GM12878 (cell line): ENCODE data around the gene UQCRH. TPM values are rescaled to one million over a fixed set of nuclear protein-coding genes. Genes with fewer than 3 reads are reported as not detected.
"Not testable (repeated sequence)": the region's sequence is repeated elsewhere in the genome, so short reads cannot be mapped to it uniquely, and the experiment has no call there.

Experiments
- ATAC-seq: fragments of 200-7000 bp; cut with Tn5 transposase; 3 replicates; pipeline ENCODE4 v1.9.1; 2020; ENCODE audit warnings: mild to moderate bottlenecking, moderate library complexity
- BruUV-seq: library from RNA; stranded (reverse); fragments of 400-500 nt; replicated peaks from 2 replicates; lab custom pipeline; 2021; lab: Mats Ljungman, UMichigan
- CTCF ChIA-PET: fragments of 300-600 bp; sonication (Branson Sonifier 250); formaldehyde crosslinking; extraction: SDS; loops from one replicate; lab custom pipeline; 2021; ENCODE audit warnings: inconsistent platforms; lab: Yijun Ruan, JAX
- POLR2A ChIA-PET: fragments of 350-600 bp; formaldehyde crosslinking; extraction: SDS; loops from one replicate; lab custom pipeline; 2021; ENCODE audit warnings: inconsistent platforms; lab: Charles Lee
- RAD21 ChIA-PET: fragments of 300-600 bp; sonication (Branson Sonifier 250); formaldehyde crosslinking; loops from one replicate; lab custom pipeline; 2023; ENCODE audit warnings: antibody characterized with exemption; ENCODE audit not compliant: unreplicated experiment; lab: Charles Lee
- SMC1A ChIA-PET: fragments of 300-600 bp; sonication (Branson Sonifier 250); formaldehyde crosslinking; loops from one replicate; lab custom pipeline; 2023; ENCODE audit not compliant: unreplicated experiment, uncharacterized antibody; lab: Charles Lee
- DNase-seq: peaks from one replicate; pipeline ENCODE4 v3.0.0-alpha.2; 2011; ENCODE audit warnings: low read depth, low spot score
- FAIRE-seq: peaks from 3 replicates; lab custom pipeline; 2011; peaks lifted over from hg19 to GRCh38; lab: Jason Lieb, UNC
- H2AFZ ChIP-seq: 2 replicates; pipeline ENCODE4 v1.6.0; 2011; ENCODE audit warnings: low read depth, low read length, control low read depth; ENCODE audit not compliant: control insufficient read depth
- H3K27ac ChIP-seq: 2 replicates; pipeline ENCODE4 v1.5.1; 2011; ENCODE audit warnings: control low read depth; ENCODE audit not compliant: control insufficient read depth, insufficient read depth
- H3K27me3 ChIP-seq, 2 experiments: replicated peaks in 1 of 2; 2 replicates each; pipeline versions ENCODE4 v1.6.0 to v1.6.1; 2011; ENCODE audit warnings: low read length in 1 of 2; ENCODE audit not compliant: control insufficient read depth in 2 of 2, insufficient read depth in 2 of 2
- H3K36me3 ChIP-seq, 2 experiments: 2 replicates each; pipeline ENCODE4 v1.5.1; 2011; ENCODE audit warnings: low read length in 1 of 2; ENCODE audit not compliant: control insufficient read depth in 2 of 2, insufficient read depth in 2 of 2
- H3K4me1 ChIP-seq: 2 replicates; pipeline ENCODE4 v1.6.1; 2011; ENCODE audit warnings: mild to moderate bottlenecking, low read length, moderate library complexity, mixed read lengths; ENCODE audit not compliant: control insufficient read depth, insufficient read depth
- H3K4me2 ChIP-seq: 2 replicates; pipeline ENCODE4 v1.6.0; 2011; ENCODE audit warnings: control low read depth; ENCODE audit not compliant: control insufficient read depth, insufficient read depth
- H3K4me3 ChIP-seq: fragments of 200-600 bp; sonication (generic); 2 replicates; pipeline ENCODE4 v1.5.1; 2016
- H3K79me2 ChIP-seq: 2 replicates; pipeline ENCODE4 v1.6.0; 2011; ENCODE audit warnings: low read length; ENCODE audit not compliant: control insufficient read depth, insufficient read depth
- H3K9ac ChIP-seq: 2 replicates; pipeline ENCODE4 v1.8.0; 2011; ENCODE audit warnings: low read length, control low read depth, mixed read lengths; ENCODE audit not compliant: control insufficient read depth, insufficient read depth
- H3K9me3 ChIP-seq: replicated peaks from 3 replicates; pipeline ENCODE4 v1.5.1; 2011; ENCODE audit warnings: mild to moderate bottlenecking, low read length; ENCODE audit not compliant: control insufficient read depth, insufficient read depth
- H4K20me1 ChIP-seq: 2 replicates; pipeline ENCODE4 v1.6.0; 2011; ENCODE audit not compliant: control insufficient read depth, insufficient read depth
- SPI1 ChIP-seq: IDR thresholded peaks from 2 replicates; pipeline ENCODE4 v1.6.1; 2011; ENCODE audit warnings: low read depth, mild to moderate bottlenecking, low read length, moderate library complexity, borderline replicate concordance; ENCODE audit not compliant: insufficient read depth
- STAT3 ChIP-seq: IDR thresholded peaks from 2 replicates; pipeline ENCODE4 v1.6.1; 2011; ENCODE audit warnings: low read depth, low read length, improper control_type of control experiment
- YBX1 ChIP-seq: fragments of 450-650 bp; IDR thresholded peaks from 2 replicates; pipeline ENCODE4 v1.6.1; 2016; ENCODE audit warnings: antibody characterized with exemption
- WGBS: methylation state at CpG from one replicate; pipeline ENCODE4 v1.1.6; 2016; ENCODE audit warnings: low lambda C conversion rate; ENCODE audit not compliant: insufficient replicate concordance, insufficient coverage; ENCODE audit errors: missing lambda C conversion rate; 5-methylcytosine and 5-hydroxymethylcytosine counted together
- in situ Hi-C: fragments of 300-500 bp; cut with MboI; formaldehyde crosslinking; loops from 9 replicates; pipeline ENCODE4 v1.14.3; 2018; ENCODE audit warnings: mixed read lengths
- intact Hi-C: fragments of 100-400 bp; cut with micrococcal nuclease; formaldehyde crosslinking; loops from one replicate; pipeline ENCODE4 v1.14.2; 2022; ENCODE audit not compliant: unreplicated experiment
- polyA plus RNA-seq, 11 experiments: library from polyadenylated mRNA; depleted of rRNA in 4 of 11; unstranded in 6 of 11; stranded (reverse) in 5 of 11; fragments of >200 nt; fragmentation: Nextera tagmentation in 4 of 11; fragmentation: Illumina TruSeq in 1 of 11; extraction: Ambion mirVana in 4 of 11; extraction: Trizol in 1 of 11; gene quantifications; 1 replicate in 1 of 11; 2 replicates in 10 of 11; pipeline versions ENCODE4 v1.2.1 to v1.2.3, GENCODE V29; 2011 to 2016; ENCODE audit warnings: inconsistent platforms in 2 of 11, missing spikeins in 2 of 11, low read depth in 1 of 11
- total RNA-seq, 4 experiments: library from RNA; depleted of rRNA in 3 of 4; stranded (reverse); fragments of >200 nt in 3 of 4; fragmentation: Illumina TruSeq in 1 of 4; extraction: Trizol in 1 of 4; gene quantifications; 2 replicates each; pipeline versions ENCODE4 v1.2.1 to v1.2.3, GENCODE V29; 2013 to 2021

UQCRH gene
- total and polyA plus RNA-seq, 10 of the 15 experiments (the other 5 are each of a cell fraction or from before 2014, with no cell fraction given): 363 to 1,782 (median 597) TPM

DNA sequence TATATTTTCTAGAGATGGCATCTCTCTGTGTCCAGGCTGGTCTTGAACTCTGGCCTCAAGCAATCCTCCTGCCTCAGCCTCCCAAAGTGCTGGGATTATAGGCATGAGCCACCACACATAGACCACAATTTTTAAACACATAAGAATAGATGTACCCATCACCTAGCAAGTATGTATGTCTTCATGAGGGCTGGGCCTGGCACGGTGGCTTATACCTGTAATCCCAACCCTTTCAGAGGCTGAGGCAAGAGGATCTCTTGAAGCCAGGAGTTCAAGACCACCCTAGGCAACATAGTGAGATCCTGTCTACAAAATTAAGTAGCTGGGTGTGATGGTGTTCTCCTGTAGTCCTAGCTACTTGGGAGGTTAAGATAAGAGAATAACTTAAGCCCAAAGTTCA lies 13.8 kb downstream of the UQCRH start (continued):
- TF ChIP-seq SPI1 (no peak), YBX1 (no peak), STAT3 (no peak)

DNA sequence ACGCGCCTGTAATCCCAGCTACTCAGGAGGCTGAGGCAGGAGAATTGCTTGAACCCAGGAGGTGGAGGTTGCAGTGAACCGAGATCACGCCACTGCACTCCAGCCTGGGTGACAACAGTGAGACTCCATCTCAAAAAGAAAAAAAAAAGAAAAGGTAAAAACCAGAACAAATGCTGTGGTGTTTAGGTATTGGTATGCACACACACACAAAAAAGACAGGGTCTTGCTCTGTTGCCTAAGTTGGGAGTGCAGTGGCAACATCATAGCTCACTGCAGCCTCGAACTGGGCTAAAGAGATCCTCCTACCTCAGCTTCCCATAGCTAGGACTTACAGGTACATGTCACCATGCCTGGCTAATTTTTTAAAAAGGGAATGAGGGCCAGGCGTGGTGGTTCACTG lies 15.8 kb downstream of the UQCRH start:
- FAIRE-seq, H2AFZ ChIP-seq, H3K4me2 ChIP-seq, DNase-seq, BruUV-seq, in situ Hi-C loops, H4K20me1 ChIP-seq, H3K36me3 ChIP-seq, H3K4me3 ChIP-seq, H3K9ac ChIP-seq, H3K27me3 ChIP-seq, H3K27ac ChIP-seq, ATAC-seq, intact Hi-C loops, H3K9me3 ChIP-seq: not testable (repeated sequence)
- H3K4me1 ChIP-seq: peaks cover 25% of the 10 kb centered on the region
- POLR2A ChIA-PET: interaction anchor here (0.7 to 2.6 kb wide), 4 partner anchors 11 to 183 kb away, joined by 3 to 18 read pairs (median 4); no protein-coding TSS in a partner anchor
- RAD21 ChIA-PET: interaction anchor here (1.1 to 1.3 kb wide), 2 partner anchors 10 to 11 kb away, joined by 3 to 8 read pairs; no protein-coding TSS in a partner anchor
- CTCF ChIA-PET: interaction anchor here (1.0 to 3.3 kb wide), 4 partner anchors 11 to 87 kb away, joined by 3 to 19 read pairs (median 6); no protein-coding TSS in a partner anchor
- SMC1A ChIA-PET: interaction anchor here (0.6 to 4.4 kb wide), 5 partner anchors 9 to 23 kb away, joined by 3 to 26 read pairs (median 5); no protein-coding TSS in a partner anchor
- WGBS: 87% methylated on average over 6 of the region's 6 CpGs
- peaks cover 52% of the 10 kb centered on the region for H3K79me2 ChIP-seq
